Astrocyte of the spinal cord (primary cell): ENCODE measurements around the gene TFCP2L1.

ENCODE experiments used
- DNase-seq: peaks from one replicate; pipeline ENCODE4 v3.0.0; 2011; ENCODE audit warnings: low read depth, low spot score
- H3K4me3 ChIP-seq: 2 replicates; pipeline ENCODE4 v1.5.1; 2011; ENCODE audit warnings: low read depth, mild to moderate bottlenecking, low read length, moderate library complexity
- in situ Hi-C: cut with HindIII; loops from 2 replicates; pipeline ENCODE4 v1.10.0; 2017; ENCODE audit warnings: low sequenced_read_pairs
- TF ChIP-seq, protein P1 (sequence below): IDR thresholded peaks from 2 replicates; pipeline ENCODE4 v1.5.1; 2012; ENCODE audit warnings: low read depth, mild to moderate bottlenecking, low read length, inconsistent platforms

Gene TFCP2L1

GRCh38 chr2:121201796-121202195 lies 83.2 kb downstream of the TFCP2L1 start:
- no peak overlapping the region for H3K4me3 ChIP-seq
- DNase-seq, result no peak
- in situ Hi-C loops, result no loop called here
- TF ChIP-seq, protein P1, sequence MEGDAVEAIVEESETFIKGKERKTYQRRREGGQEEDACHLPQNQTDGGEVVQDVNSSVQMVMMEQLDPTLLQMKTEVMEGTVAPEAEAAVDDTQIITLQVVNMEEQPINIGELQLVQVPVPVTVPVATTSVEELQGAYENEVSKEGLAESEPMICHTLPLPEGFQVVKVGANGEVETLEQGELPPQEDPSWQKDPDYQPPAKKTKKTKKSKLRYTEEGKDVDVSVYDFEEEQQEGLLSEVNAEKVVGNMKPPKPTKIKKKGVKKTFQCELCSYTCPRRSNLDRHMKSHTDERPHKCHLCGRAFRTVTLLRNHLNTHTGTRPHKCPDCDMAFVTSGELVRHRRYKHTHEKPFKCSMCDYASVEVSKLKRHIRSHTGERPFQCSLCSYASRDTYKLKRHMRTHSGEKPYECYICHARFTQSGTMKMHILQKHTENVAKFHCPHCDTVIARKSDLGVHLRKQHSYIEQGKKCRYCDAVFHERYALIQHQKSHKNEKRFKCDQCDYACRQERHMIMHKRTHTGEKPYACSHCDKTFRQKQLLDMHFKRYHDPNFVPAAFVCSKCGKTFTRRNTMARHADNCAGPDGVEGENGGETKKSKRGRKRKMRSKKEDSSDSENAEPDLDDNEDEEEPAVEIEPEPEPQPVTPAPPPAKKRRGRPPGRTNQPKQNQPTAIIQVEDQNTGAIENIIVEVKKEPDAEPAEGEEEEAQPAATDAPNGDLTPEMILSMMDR, result no peak

GRCh38 chr2:121200419-121201315 lies 84.3 kb downstream of the TFCP2L1 start:
- no peak for DNase-seq
- H3K4me3 ChIP-seq, result no peak overlapping the region
- TF ChIP-seq, protein P1, result no peak
- in situ Hi-C loops, result no loop called here

- DNase-seq, result no peak
- TF ChIP-seq, protein P1, result no peak
- no peak overlapping the region for H3K4me3 ChIP-seq
- in situ Hi-C loops, result no loop called here
Measured at GRCh38 chr2:121200011-121200347, 85.0 kb downstream of the TFCP2L1 start.

DNA sequence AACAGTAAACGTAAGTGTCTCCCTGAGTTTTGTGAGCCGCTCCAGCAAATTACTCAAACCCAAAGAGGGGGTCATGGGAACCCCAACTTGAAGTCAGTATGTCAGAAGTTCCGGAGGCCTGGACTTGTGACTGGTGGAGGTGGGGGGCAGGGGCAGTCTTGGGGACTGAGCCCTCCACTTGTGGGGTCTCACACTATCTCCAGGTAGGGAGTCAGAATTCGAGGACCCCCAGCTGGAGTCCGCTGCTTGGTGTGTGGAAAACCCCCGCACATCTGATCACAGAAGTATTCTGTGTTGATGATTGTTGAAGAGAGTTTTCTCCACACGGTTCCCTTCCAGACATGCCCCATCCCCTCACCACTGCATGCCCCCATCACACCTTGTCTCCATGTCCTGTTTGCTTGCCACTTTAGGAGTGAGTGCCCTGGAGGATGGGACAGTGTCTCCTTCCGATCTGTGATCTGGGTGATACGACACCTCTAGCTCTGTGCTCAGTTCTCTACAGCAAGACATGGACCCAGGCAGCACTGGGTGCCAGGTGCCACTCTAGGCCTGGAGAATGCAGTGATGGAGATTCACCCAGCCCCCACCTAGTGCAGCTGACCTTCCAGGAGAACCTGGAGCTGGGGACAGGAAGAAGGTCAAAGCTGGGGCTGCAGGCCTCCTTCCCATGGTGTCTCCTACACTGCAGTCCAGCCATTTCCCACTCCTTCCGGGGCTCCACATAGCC lies 85.6 kb downstream of the TFCP2L1 start:
- in situ Hi-C loops, result no loop called here
- DNase-seq, result no peak
- no peak overlapping the region for H3K4me3 ChIP-seq
- TF ChIP-seq, protein P1, result no peak

DNA sequence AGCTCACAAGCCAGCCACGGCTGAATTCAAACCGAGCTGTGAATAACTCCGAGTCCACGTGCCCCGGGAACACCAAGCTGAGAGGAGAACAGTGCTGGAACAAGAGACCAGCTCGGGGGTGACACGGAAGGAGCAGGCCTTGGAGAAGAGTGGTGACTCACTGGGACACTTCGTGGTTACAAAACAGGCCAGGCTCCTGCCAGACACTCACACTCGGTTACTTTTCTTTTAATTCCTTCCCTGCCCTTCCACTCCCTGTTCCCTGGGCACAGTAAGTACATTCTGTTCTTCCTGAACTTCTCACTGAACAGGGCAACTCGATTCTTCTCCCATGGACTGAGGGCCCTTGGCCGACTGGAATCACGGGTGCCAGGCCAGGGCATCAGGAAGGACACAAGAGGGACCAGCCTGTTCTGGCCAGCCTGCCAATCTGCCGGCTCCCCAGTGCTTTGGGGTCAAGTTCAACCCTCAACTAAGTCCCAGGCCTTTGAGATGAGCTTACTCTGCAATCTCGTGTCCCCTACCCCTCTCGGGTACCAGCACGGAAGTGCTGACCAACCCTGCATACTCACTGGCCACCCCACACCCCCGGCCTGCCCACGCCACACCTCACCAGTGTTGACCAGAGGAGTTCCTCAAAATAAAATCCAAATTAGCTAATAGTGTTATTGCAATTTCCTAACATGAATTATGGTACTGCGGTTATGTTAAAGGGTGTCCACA lies 87.5 kb downstream of the TFCP2L1 start:
- no peak overlapping the region for H3K4me3 ChIP-seq
- in situ Hi-C loops, result no loop called here
- peak; percentile 55 for DNase-seq
- TF ChIP-seq, protein P1, result no peak

GRCh38 chr2:121196849-121197155 lies 88.2 kb downstream of the TFCP2L1 start:
- TF ChIP-seq, protein P1, result no peak
- in situ Hi-C loops, result no loop called here
- no peak overlapping the region for H3K4me3 ChIP-seq
- DNase-seq, result no peak
